Activated CD8-positive, alpha-beta T cell treated with anti-CD3 and anti-CD28 coated beads for 36 hours (primary cell): Measurements from ENCODE around the gene OXSR1. TPM values are rescaled to one million over a fixed set of nuclear protein-coding genes. Genes with fewer than 3 reads are reported as not detected.

Experiments
- ATAC-seq: fragments of 200-7000 bp; cut with Tn5 transposase; one replicate; pipeline ENCODE4 v1.10.0; 2021; ENCODE audit warnings: mild to moderate bottlenecking, moderate library complexity
- CTCF ChIA-PET: fragments of 350-600 bp; sonication (Branson Sonifier 250); formaldehyde crosslinking; loops from one replicate; lab custom pipeline; 2021; ENCODE audit warnings: antibody characterized with exemption; lab: Charles Lee
- POLR2A ChIA-PET: fragments of 350-600 bp; sonication (Branson Sonifier 250); formaldehyde crosslinking; loops from one replicate; lab custom pipeline; 2021; ENCODE audit warnings: antibody characterized with exemption; lab: Charles Lee
- DNase-seq: peaks from one replicate; pipeline ENCODE4 v3.0.0-alpha.2; 2020
- H3K27ac Mint-ChIP-seq: one replicate; pipeline ENCODE4 v1.8.0; 2021; ENCODE audit warnings: mild to moderate bottlenecking, mixed read lengths
- H3K27me3 Mint-ChIP-seq: one replicate; pipeline ENCODE4 v1.8.0; 2021; ENCODE audit warnings: mixed read lengths
- H3K36me3 Mint-ChIP-seq: one replicate; pipeline ENCODE4 v1.8.0; 2021; ENCODE audit warnings: low read depth, mixed read lengths
- H3K4me1 Mint-ChIP-seq: one replicate; pipeline ENCODE4 v1.8.0; 2021; ENCODE audit warnings: low read depth, mixed read lengths
- H3K4me3 Mint-ChIP-seq: one replicate; pipeline ENCODE4 v1.8.0; 2021; ENCODE audit warnings: mild to moderate bottlenecking, moderate library complexity, mixed read lengths
- H3K9me3 Mint-ChIP-seq: one replicate; pipeline ENCODE4 v1.8.0; 2021; ENCODE audit warnings: mixed read lengths
- CTCF ChIP-seq: fragments of 200-600 bp; IDR thresholded peaks from one replicate; pipeline ENCODE4 v1.8.0; 2022; ENCODE audit warnings: antibody characterized with exemption, mild to moderate bottlenecking
- intact Hi-C: fragments of 100-400 bp; cut with micrococcal nuclease; formaldehyde crosslinking; loops from one replicate; pipeline ENCODE4 v1.10.0; 2022
- total RNA-seq, 2 experiments: library from RNA; stranded (reverse); gene quantifications; one replicate each; pipeline ENCODE4 v1.2.3, GENCODE V29; 2021

OXSR1 gene
- total RNA-seq, 2 experiments from 2014 or later: 56.5 to 57.9 TPM

DNA sequence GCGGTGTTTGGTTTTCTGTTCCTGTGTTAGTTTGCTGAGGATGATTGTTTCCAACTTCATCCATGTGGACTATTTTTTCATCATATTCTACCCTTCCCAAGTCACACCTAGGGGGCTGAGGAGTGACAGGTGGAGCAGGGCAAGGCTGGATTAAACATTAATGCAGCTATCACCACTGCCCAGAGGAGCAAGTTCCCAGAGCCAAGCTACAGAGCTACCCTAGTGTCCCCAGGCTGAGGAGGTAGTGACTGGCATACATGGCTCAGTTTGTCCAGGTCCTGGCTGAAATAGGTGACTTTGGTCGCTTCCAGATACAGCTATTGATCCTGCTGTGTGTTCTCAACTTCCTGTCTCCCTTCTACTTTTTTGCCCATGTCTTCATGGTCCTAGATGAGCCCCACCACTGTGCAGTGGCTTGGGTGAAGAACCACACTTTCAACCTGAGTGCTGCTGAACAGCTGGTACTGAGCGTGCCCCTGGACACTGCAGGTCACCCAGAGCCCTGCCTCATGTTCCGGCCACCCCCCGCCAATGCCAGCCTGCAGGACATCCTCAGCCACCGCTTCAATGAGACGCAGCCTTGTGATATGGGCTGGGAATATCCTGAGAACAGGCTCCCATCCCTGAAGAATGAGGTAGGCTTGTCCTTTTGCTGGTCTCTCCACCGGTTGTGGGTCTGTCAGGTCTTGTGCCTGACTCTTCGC lies 100.4 kb downstream of the OXSR1 start, which contains the start of gene SLC22A13:
SLC22A13 (plus strand) TSS at position 209 of the 704 bp plus-strand sequence; CDS start at position 258, 49 bp downstream.
- H3K4me1 Mint-ChIP-seq: peaks cover 6% of the 10 kb centered on the region

DNA sequence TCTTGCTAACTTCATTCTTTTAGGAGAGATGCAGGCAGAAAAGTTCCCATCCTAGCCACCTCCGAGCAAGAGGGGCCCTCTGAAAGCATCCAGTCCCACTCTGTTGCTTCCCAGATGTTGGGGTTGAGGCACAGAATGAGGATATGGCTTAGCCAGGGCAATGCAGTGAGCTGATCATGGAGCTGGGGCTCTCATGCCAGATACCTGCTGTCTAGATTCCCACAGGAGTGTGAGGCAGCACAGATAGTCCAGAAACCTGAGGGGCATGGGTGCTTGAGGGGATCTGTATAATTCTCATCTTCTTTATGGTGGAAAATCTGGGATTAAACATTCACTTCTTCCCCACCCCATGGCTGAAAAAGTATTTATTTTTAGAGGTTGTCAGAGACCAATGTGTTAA lies 101.5 kb downstream of the OXSR1 start:
- intact Hi-C loops: no loop called here
- H3K9me3 Mint-ChIP-seq: no peaks in the 10 kb centered on the region

More for the DNA sequence above, 100.4 kb downstream of the OXSR1 start, which contains the start of gene SLC22A13:
- intact Hi-C loops: no loop called here
- TF ChIP-seq CTCF: no peak
- Mint-ChIP-seq H3K36me3 (peaks cover 1% of the 10 kb centered on the region), H3K4me3 (no peak within 1 kb of the TSS), H3K9me3 (no peaks in the 10 kb centered on the region), H3K27me3 (no peaks in the 10 kb centered on the region), H3K27ac (no peak within 1 kb of the TSS)
- ATAC-seq (no peak), DNase-seq (no peak)
- ChIA-PET POLR2A (no interaction called here), CTCF (interaction anchor here (0.9 to 1.6 kb wide), 2 partner anchors 31 to 214 kb away, joined by 3 read pairs; no protein-coding TSS in a partner anchor)

GRCh38 chr3:38267662-38268061 lies 102.3 kb downstream of the OXSR1 start:
- no peak for ATAC-seq

More for the DNA sequence above, 101.5 kb downstream of the OXSR1 start:
- H3K4me1 Mint-ChIP-seq: peaks cover 6% of the 10 kb centered on the region
- ChIA-PET POLR2A (interaction anchor here (1.0 kb wide), 1 partner anchor 21 kb away, joined by 3 read pairs; no protein-coding TSS in a partner anchor), CTCF (no interaction called here)
- no peak for TF ChIP-seq CTCF
- no peak overlapping the region for H3K27ac Mint-ChIP-seq
- H3K36me3 Mint-ChIP-seq: no peaks in the 10 kb centered on the region
- no peak overlapping the region for H3K4me3 Mint-ChIP-seq
- DNase-seq (no peak), ATAC-seq (no peak)
- H3K27me3 Mint-ChIP-seq: no peaks in the 10 kb centered on the region

GRCh38 chr3:38268087-38268486 lies 102.8 kb downstream of the OXSR1 start:
- no peak for TF ChIP-seq CTCF
- Mint-ChIP-seq H3K36me3 (no peaks in the 10 kb centered on the region), H3K4me1 (peaks cover 6% of the 10 kb centered on the region), H3K27ac (no peak overlapping the region), H3K4me3 (no peak overlapping the region), H3K27me3 (no peaks in the 10 kb centered on the region), H3K9me3 (no peaks in the 10 kb centered on the region)
- ChIA-PET POLR2A (no interaction called here), CTCF (no interaction called here)
- ATAC-seq (no peak), DNase-seq (no peak)
- intact Hi-C loops: no loop called here

More at GRCh38 chr3:38267662-38268061, 102.3 kb downstream of the OXSR1 start:
- Mint-ChIP-seq H3K27me3 (no peaks in the 10 kb centered on the region), H3K27ac (no peak overlapping the region), H3K4me1 (peaks cover 6% of the 10 kb centered on the region), H3K9me3 (no peaks in the 10 kb centered on the region), H3K36me3 (no peaks in the 10 kb centered on the region), H3K4me3 (no peak overlapping the region)
- ChIA-PET CTCF (no interaction called here), POLR2A (interaction anchor here (1.0 kb wide), 1 partner anchor 22 kb away, joined by 3 read pairs; no protein-coding TSS in a partner anchor)
- no peak for TF ChIP-seq CTCF
- no peak for DNase-seq
- intact Hi-C loops: no loop called here

DNA sequence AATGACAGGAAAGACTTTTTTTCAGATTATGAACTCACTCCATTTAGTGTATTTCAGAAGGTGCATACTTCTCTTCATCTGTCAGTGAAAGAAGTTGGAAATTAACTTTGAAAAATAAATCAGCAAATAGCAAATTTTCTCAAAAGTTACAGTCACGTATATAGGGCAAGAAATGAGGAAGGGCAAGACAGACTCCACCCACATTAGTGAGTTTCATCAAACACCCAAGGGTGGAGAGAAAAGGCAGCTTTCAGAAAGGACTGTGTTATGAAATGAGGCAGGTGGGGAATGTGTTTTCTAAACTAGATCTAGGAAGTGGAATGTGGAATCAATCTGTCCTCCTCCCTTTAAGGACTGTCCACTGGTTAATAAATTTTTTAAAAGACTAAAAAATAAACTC lies 103.2 kb downstream of the OXSR1 start:
- intact Hi-C loops: no loop called here
- no peak for ATAC-seq
- Mint-ChIP-seq H3K4me3 (no peak overlapping the region), H3K27ac (no peak overlapping the region), H3K36me3 (no peaks in the 10 kb centered on the region), H3K4me1 (peaks cover 4% of the 10 kb centered on the region), H3K27me3 (no peaks in the 10 kb centered on the region), H3K9me3 (no peaks in the 10 kb centered on the region)
- POLR2A ChIA-PET: no interaction called here
- no peak for DNase-seq
- CTCF ChIA-PET: no interaction called here
- TF ChIP-seq CTCF: no peak
